ENCODE data around the gene PKP1. TPM values are rescaled to one million over a fixed set of nuclear protein-coding genes. Genes with fewer than 3 reads are reported as not detected.
A peak's percentile ranks its signal among the peaks of the same experiment; 100 is the strongest.

PKP1 gene
- total RNA-seq, 1 experiment from 2014 or later = 0.94 TPM

DNA sequence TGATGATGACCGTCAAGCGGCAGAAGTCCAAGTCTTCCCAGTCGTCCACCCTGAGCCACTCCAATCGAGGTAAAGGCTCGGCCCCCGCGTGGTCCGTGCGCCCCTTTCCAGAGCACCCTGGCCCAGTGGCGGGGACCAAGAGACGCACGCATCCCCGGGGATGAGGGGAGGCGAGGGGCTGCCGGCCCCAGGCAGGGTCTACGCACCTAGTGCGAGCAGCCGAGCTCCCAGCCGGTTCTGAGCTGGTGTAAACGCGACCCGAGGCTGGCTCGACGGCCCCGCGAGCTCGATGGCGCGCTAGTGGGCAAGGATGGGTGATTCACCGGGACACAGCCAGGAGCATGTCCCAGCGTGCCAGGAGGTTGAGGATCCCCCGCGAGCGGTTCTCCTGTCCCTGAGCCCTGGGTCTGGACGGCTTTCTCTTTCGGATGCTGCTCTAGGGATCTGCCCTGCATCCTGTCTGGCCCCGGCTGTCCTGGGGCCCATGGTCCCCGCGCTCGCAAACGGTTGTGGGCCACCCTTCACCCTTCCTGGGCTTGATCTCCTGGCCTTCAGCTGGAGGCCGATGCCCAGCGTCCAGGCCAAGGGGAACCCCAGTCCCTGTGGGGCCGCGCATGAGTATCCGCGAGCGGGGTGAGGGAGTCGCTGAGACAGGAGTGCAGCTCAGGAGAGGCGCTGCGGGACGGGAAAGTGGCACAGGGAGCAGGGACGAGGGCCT is 689 bp downstream of the PKP1 start:
- Histone ChIP-seq H3K4me1 (replicated peaks; ENCODE audit: insufficient read depth) (peaks cover 19% of the 10 kb centered on the region), H3K36me3 (ENCODE audit: low read depth) (no peaks in the 10 kb centered on the region), H3F3A (ENCODE audit: insufficient read depth, low read depth) (peaks cover 5% of the 10 kb centered on the region; the same call in 1 of the 2 replicates), H3K79me2 (ENCODE audit: low read depth) (no peaks in the 10 kb centered on the region), H3K9me2 (ENCODE audit: insufficient read depth) (no peaks in the 10 kb centered on the region), H3K4me2 (no peak overlapping the region), H3K9me3 (ENCODE audit: insufficient read depth, low read depth) (no peaks in the 10 kb centered on the region), H3K27me3 (ENCODE audit: insufficient read depth, low read depth) (no peaks in the 10 kb centered on the region), H3K27ac (no peak overlapping the region), H3K4me3 (no peak overlapping the region), H2AFZ (no peak overlapping the region), H4K20me1 (ENCODE audit: insufficient read depth) (no peaks in the 10 kb centered on the region)
- BruUV-seq (replicated peaks) = no TSS peak
- ChIA-PET CTCF (no interaction called here), POLR2A (ENCODE audit: unreplicated experiment) (no interaction called here)
- intact Hi-C loops (cut with micrococcal nuclease; ENCODE audit: unreplicated experiment) = no loop called here
- TF ChIP-seq EZH2 (IDR thresholded peaks at IDR 0.05; ENCODE audit: low read depth) = no peak
- TF ChIP-seq, protein P1, sequence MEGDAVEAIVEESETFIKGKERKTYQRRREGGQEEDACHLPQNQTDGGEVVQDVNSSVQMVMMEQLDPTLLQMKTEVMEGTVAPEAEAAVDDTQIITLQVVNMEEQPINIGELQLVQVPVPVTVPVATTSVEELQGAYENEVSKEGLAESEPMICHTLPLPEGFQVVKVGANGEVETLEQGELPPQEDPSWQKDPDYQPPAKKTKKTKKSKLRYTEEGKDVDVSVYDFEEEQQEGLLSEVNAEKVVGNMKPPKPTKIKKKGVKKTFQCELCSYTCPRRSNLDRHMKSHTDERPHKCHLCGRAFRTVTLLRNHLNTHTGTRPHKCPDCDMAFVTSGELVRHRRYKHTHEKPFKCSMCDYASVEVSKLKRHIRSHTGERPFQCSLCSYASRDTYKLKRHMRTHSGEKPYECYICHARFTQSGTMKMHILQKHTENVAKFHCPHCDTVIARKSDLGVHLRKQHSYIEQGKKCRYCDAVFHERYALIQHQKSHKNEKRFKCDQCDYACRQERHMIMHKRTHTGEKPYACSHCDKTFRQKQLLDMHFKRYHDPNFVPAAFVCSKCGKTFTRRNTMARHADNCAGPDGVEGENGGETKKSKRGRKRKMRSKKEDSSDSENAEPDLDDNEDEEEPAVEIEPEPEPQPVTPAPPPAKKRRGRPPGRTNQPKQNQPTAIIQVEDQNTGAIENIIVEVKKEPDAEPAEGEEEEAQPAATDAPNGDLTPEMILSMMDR (conservative IDR thresholded peaks at IDR 0.05) = no peak
- DNase-seq = no peak

DNA sequence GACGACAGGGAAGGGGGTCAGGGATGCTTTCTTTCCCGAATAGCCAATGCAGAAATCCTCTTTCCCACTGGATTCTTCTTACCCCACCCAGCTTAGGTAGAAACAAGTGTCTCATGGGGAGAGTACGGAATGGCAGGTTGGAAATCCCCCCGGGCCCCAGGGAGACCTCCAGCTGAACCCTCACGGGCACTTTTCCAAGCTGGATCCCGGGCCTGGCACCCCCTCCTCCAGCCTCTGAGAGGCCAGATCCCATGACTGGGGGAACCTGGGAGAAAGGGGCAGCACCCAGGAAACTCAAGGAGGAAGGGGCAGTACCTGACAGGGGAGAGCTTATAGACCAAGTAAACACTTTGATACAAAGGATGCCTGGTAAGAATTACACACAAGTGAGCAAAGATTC is 1.3 kb downstream of the PKP1 start:
- Histone ChIP-seq H3K9me3 (ENCODE audit: insufficient read depth, low read depth) (no peaks in the 10 kb centered on the region), H3K9me2 (ENCODE audit: insufficient read depth) (no peaks in the 10 kb centered on the region), H4K20me1 (ENCODE audit: insufficient read depth) (no peaks in the 10 kb centered on the region), H3F3A (ENCODE audit: insufficient read depth, low read depth) (peaks cover 11% of the 10 kb centered on the region; the same call in 1 of the 2 replicates), H3K4me3 (no peak overlapping the region), H3K4me2 (no peak overlapping the region), H2AFZ (no peak overlapping the region), H3K36me3 (ENCODE audit: low read depth) (no peaks in the 10 kb centered on the region), H3K79me2 (ENCODE audit: low read depth) (no peaks in the 10 kb centered on the region), H3K4me1 (replicated peaks; ENCODE audit: insufficient read depth) (peaks cover 26% of the 10 kb centered on the region), H3K27me3 (ENCODE audit: insufficient read depth, low read depth) (no peaks in the 10 kb centered on the region), H3K27ac (no peak overlapping the region)
- POLR2A ChIA-PET (ENCODE audit: unreplicated experiment) = no interaction called here
- CTCF ChIA-PET = interaction anchor here (0.7 kb wide), 1 partner anchor 79 kb away, joined by 13 read pairs; no protein-coding TSS in a partner anchor
- intact Hi-C loops (cut with micrococcal nuclease; ENCODE audit: unreplicated experiment) = no loop called here
- no peak for DNase-seq
- no TSS peak for BruUV-seq (replicated peaks)
- no peak for TF ChIP-seq EZH2 (IDR thresholded peaks at IDR 0.05; ENCODE audit: low read depth)
- TF ChIP-seq, protein P1 (conservative IDR thresholded peaks at IDR 0.05) = no peak

DNA sequence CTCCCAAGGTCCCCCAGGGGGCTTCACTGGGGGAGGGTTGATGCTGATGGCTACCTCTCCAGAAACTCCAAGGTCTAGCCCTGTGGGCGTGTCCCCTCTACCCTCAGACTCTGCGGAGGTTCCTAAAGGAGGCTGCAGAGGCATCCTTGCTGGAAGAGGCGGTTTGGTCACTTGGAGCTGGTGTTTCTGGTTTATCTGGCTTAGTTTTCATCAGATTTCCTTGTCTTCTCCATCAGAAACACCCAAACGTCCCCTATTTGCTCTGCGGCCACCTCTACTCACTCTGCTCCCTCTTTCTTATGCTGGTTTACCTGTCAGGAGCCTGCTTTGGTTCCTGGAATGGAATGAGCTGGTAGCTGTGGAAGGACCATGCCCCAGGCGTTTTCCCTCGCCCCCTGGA is 2.5 kb downstream of the PKP1 start:
- peak overlapping the region; percentile 35 for H3K4me2 ChIP-seq
- no peaks in the 10 kb centered on the region for H3K9me2 ChIP-seq (ENCODE audit: insufficient read depth)
- no peak overlapping the region for H3K4me3 ChIP-seq
- peak; percentile 59 to 75 for DNase-seq
- no peaks in the 10 kb centered on the region for H3K9me3 ChIP-seq (ENCODE audit: insufficient read depth, low read depth)
- intact Hi-C loops (cut with micrococcal nuclease; ENCODE audit: unreplicated experiment) = no loop called here
- ChIA-PET POLR2A (ENCODE audit: unreplicated experiment) (interaction anchor here (0.7 kb wide), 1 partner anchor 43 kb away, joined by 3 read pairs; no protein-coding TSS in a partner anchor), CTCF (no interaction called here)
- peaks cover 14% of the 10 kb centered on the region for H3F3A ChIP-seq (ENCODE audit: insufficient read depth, low read depth)
- H3K79me2 ChIP-seq (ENCODE audit: low read depth) = no peaks in the 10 kb centered on the region
- TF ChIP-seq, protein P1 (conservative IDR thresholded peaks at IDR 0.05) = no peak
- no peak for TF ChIP-seq EZH2 (IDR thresholded peaks at IDR 0.05; ENCODE audit: low read depth)
- no peaks in the 10 kb centered on the region for H3K36me3 ChIP-seq (ENCODE audit: low read depth)
- H3K27me3 ChIP-seq (ENCODE audit: insufficient read depth, low read depth) = no peaks in the 10 kb centered on the region
- H4K20me1 ChIP-seq (ENCODE audit: insufficient read depth) = no peaks in the 10 kb centered on the region
- peaks cover 37% of the 10 kb centered on the region for H3K4me1 ChIP-seq (replicated peaks; ENCODE audit: insufficient read depth)
- H3K27ac ChIP-seq = 0 out of 2 replicates have a peak overlapping the region, but pooled peaks have one; percentile 4
- no TSS peak for BruUV-seq (replicated peaks)
- H2AFZ ChIP-seq = no peak overlapping the region
